Panc1 (cell line): ENCODE data around the gene TNFSF13.

Experiments used
- POLR2AphosphoS5 ChIP-seq: IDR thresholded peaks from 2 replicates; pipeline ENCODE4 v1.6.1; 2012; ENCODE audit warnings: mild to moderate bottlenecking, low read depth, low read length, moderate library complexity
- TF ChIP-seq, protein P1 (sequence below), 2 experiments: IDR thresholded peaks; 2 replicates each; pipeline ENCODE4 v1.6.1; 2011 to 2012; ENCODE audit warnings: low read depth in 2 of 2, control low read depth in 1 of 2, low read length in 1 of 2, mild to moderate bottlenecking in 1 of 2, moderate library complexity in 1 of 2; ENCODE audit not compliant: insufficient read depth in 1 of 2
- TF ChIP-seq, protein P2 (sequence below): fragments of 450-650 bp; IDR thresholded peaks from 2 replicates; pipeline ENCODE4 v1.5.1; 2017; ENCODE audit warnings: mild to moderate bottlenecking

DNA sequence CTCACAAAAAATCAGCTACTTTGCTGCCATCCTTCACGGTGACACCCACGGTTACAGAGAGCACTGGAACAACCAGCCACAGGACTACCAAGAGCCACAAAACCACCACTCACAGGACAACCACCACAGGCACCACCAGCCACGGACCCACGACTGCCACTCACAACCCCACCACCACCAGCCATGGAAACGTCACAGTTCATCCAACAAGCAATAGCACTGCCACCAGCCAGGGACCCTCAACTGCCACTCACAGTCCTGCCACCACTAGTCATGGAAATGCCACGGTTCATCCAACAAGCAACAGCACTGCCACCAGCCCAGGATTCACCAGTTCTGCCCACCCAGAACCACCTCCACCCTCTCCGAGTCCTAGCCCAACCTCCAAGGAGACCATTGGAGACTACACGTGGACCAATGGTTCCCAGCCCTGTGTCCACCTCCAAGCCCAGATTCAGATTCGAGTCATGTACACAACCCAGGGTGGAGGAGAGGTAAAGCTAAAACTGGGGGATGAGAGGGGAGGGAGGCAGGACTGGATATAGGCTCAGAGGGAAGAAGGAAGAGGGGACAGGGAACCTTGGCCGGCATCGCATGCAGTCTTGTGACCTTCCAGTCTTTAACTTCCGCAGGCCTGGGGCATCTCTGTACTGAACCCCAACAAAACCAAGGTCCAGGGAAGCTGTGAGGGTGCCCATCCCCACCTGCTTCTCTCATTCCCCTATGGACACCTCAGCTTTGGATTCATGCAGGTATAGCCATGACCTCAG lies 21.5 kb downstream of the TNFSF13 start:
- TF ChIP-seq, protein P1, sequence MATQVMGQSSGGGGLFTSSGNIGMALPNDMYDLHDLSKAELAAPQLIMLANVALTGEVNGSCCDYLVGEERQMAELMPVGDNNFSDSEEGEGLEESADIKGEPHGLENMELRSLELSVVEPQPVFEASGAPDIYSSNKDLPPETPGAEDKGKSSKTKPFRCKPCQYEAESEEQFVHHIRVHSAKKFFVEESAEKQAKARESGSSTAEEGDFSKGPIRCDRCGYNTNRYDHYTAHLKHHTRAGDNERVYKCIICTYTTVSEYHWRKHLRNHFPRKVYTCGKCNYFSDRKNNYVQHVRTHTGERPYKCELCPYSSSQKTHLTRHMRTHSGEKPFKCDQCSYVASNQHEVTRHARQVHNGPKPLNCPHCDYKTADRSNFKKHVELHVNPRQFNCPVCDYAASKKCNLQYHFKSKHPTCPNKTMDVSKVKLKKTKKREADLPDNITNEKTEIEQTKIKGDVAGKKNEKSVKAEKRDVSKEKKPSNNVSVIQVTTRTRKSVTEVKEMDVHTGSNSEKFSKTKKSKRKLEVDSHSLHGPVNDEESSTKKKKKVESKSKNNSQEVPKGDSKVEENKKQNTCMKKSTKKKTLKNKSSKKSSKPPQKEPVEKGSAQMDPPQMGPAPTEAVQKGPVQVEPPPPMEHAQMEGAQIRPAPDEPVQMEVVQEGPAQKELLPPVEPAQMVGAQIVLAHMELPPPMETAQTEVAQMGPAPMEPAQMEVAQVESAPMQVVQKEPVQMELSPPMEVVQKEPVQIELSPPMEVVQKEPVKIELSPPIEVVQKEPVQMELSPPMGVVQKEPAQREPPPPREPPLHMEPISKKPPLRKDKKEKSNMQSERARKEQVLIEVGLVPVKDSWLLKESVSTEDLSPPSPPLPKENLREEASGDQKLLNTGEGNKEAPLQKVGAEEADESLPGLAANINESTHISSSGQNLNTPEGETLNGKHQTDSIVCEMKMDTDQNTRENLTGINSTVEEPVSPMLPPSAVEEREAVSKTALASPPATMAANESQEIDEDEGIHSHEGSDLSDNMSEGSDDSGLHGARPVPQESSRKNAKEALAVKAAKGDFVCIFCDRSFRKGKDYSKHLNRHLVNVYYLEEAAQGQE (IDR thresholded peaks at IDR 0.05; ENCODE audit: insufficient read depth in 1 of 2, low read depth in 2 of 2, low read length in 1 of 2) = no peak
- TF ChIP-seq, protein P2, sequence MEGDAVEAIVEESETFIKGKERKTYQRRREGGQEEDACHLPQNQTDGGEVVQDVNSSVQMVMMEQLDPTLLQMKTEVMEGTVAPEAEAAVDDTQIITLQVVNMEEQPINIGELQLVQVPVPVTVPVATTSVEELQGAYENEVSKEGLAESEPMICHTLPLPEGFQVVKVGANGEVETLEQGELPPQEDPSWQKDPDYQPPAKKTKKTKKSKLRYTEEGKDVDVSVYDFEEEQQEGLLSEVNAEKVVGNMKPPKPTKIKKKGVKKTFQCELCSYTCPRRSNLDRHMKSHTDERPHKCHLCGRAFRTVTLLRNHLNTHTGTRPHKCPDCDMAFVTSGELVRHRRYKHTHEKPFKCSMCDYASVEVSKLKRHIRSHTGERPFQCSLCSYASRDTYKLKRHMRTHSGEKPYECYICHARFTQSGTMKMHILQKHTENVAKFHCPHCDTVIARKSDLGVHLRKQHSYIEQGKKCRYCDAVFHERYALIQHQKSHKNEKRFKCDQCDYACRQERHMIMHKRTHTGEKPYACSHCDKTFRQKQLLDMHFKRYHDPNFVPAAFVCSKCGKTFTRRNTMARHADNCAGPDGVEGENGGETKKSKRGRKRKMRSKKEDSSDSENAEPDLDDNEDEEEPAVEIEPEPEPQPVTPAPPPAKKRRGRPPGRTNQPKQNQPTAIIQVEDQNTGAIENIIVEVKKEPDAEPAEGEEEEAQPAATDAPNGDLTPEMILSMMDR = no peak
- TF ChIP-seq POLR2AphosphoS5 = no peak
